Colonic mucosa (tissue), 4 donors: ENCODE results near the gene SERINC2. TPM values are rescaled to one million over a fixed set of nuclear protein-coding genes. Genes with fewer than 3 reads are reported as not detected.

Experiments
- DNase-seq: peaks from one replicate; pipeline ENCODE4 v3.0.0-alpha.2; 2020
- H3K27ac ChIP-seq: fragments of 200-600 bp; one replicate; pipeline ENCODE4 v1.8.0; 2021
- H3K27me3 ChIP-seq: fragments of 200-600 bp; one replicate; pipeline ENCODE4 v1.8.0; 2021
- H3K36me3 ChIP-seq: fragments of 200-600 bp; one replicate; pipeline ENCODE4 v1.8.0; 2021
- H3K4me1 ChIP-seq: fragments of 200-600 bp; one replicate; pipeline ENCODE4 v1.8.0; 2021; ENCODE audit warnings: mild to moderate bottlenecking
- H3K4me3 ChIP-seq: fragments of 200-600 bp; one replicate; pipeline ENCODE4 v1.8.0; 2021
- H3K9ac ChIP-seq, 2 donors: one replicate each; pipeline ENCODE4 v1.7.0; 2013; ENCODE audit warnings: control low read depth in 2 of 2, low read depth in 2 of 2, low read length in 2 of 2
- H3K9me3 ChIP-seq: fragments of 200-600 bp; one replicate; pipeline ENCODE4 v1.8.0; 2021
- CTCF ChIP-seq: fragments of 200-600 bp; IDR thresholded peaks from one replicate; pipeline ENCODE4 v1.8.0; 2022; ENCODE audit warnings: antibody characterized with exemption, mild to moderate bottlenecking
- intact Hi-C: fragments of 100-400 bp; cut with DNase I; formaldehyde crosslinking; loops from one replicate; pipeline ENCODE4 v1.14.1; 2022
- total RNA-seq, 2 donors: library from RNA; stranded (reverse); fragmentation: NEBNext Ultra II Directional in 1 of 2; extraction: Animal tissue kit (Norgen Biotek cat#: 25700) in 1 of 2; gene quantifications; one replicate each; pipeline ENCODE4 v1.2.1, GENCODE V29; 2021
- donor health status: healthy.
- donor health status: DM: no; HTN: no; CAD: no.
- donor health status: DM: no; HTN: no; CAD: no.

Gene SERINC2
- total RNA-seq, 2 donors from 2014 or later: 203 to 212 TPM

GRCh38 chr1:31373897-31374486, 39.0 kb upstream of the SERINC2 start:
- DNase-seq: no peak
- H3K4me3 ChIP-seq: peak overlapping the region; percentile 24
- peak overlapping the region; percentile 67 for H3K27ac ChIP-seq
- intact Hi-C loops: no loop called here
- no peaks in the 10 kb centered on the region for H3K9me3 ChIP-seq
- peaks cover 16% of the 10 kb centered on the region for H3K4me1 ChIP-seq
- H3K9ac ChIP-seq: peak overlapping the region in 1 of 2 donors; percentile 41
- H3K36me3 ChIP-seq: no peaks in the 10 kb centered on the region
- TF ChIP-seq CTCF: no peak
- no peaks in the 10 kb centered on the region for H3K27me3 ChIP-seq

- no peaks in the 10 kb centered on the region for H3K9me3 ChIP-seq
- H3K27ac ChIP-seq: no peak overlapping the region
- peaks cover 16% of the 10 kb centered on the region for H3K4me1 ChIP-seq
- no peak overlapping the region for H3K9ac ChIP-seq
- no peak for TF ChIP-seq CTCF
- H3K4me3 ChIP-seq: no peak overlapping the region
- no peak for DNase-seq
- no peaks in the 10 kb centered on the region for H3K36me3 ChIP-seq
- intact Hi-C loops: no loop called here
- H3K27me3 ChIP-seq: no peaks in the 10 kb centered on the region
Observed at GRCh38 chr1:31374511-31375196, 38.4 kb upstream of the SERINC2 start.

- DNase-seq: no peak
- Histone ChIP-seq H3K4me3 (no peak overlapping the region), H3K36me3 (no peaks in the 10 kb centered on the region), H3K9ac (no peak overlapping the region), H3K27me3 (no peaks in the 10 kb centered on the region), H3K9me3 (no peaks in the 10 kb centered on the region), H3K27ac (no peak overlapping the region), H3K4me1 (peaks cover 16% of the 10 kb centered on the region)
- TF ChIP-seq CTCF: no peak
- intact Hi-C loops: no loop called here
Observed at GRCh38 chr1:31376375-31377134, 36.5 kb upstream of the SERINC2 start.

GRCh38 chr1:31377364-31377863, 35.6 kb upstream of the SERINC2 start:
- Histone ChIP-seq H3K36me3 (no peaks in the 10 kb centered on the region), H3K27me3 (no peaks in the 10 kb centered on the region), H3K9ac (no peak overlapping the region), H3K9me3 (no peaks in the 10 kb centered on the region), H3K4me3 (no peak overlapping the region), H3K27ac (no peak overlapping the region), H3K4me1 (peaks cover 16% of the 10 kb centered on the region)
- no peak for DNase-seq
- TF ChIP-seq CTCF: no peak
- intact Hi-C loops: no loop called here

- no peak overlapping the region for H3K4me3 ChIP-seq
- H3K9ac ChIP-seq: no peak overlapping the region
- no peaks in the 10 kb centered on the region for H3K9me3 ChIP-seq
- no peak for DNase-seq
- intact Hi-C loops: no loop called here
- TF ChIP-seq CTCF: no peak
- H3K4me1 ChIP-seq: peaks cover 14% of the 10 kb centered on the region
- no peak overlapping the region for H3K27ac ChIP-seq
- no peaks in the 10 kb centered on the region for H3K27me3 ChIP-seq
- no peaks in the 10 kb centered on the region for H3K36me3 ChIP-seq
Observed at GRCh38 chr1:31378001-31378400, 35.0 kb upstream of the SERINC2 start.
